ENCODE results near the gene ZNHIT2. TPM values are rescaled to one million over a fixed set of nuclear protein-coding genes. Genes with fewer than 3 reads are reported as not detected.

ZNHIT2 gene
- polyA plus RNA-seq, 1 donor (not counting 4 experiments of a cell fraction or from before 2014, with no cell fraction given): 2.6 TPM

DNA sequence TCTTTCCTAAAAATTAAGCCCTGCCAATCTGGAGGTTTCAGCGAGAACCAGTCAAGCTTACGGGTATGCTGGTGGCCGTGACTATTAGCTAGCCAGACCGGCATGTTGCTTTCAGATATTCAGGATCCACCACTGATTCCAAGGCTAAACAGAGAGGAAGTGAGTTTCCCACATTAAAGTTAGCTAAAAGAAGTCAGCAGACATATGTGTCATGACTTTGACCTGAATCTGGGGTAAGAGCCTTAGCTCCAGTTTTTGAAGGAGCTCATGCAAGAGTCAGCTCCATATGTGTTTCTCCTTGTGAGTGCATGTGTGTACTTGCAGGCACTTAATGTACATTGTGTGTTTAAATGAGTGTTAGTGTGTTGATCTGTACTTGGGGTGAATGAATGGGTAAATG is 32.1 kb downstream of the ZNHIT2 start:
- H3K9me1 ChIP-seq (ENCODE audit: control insufficient read depth, extremely low read depth, insufficient read depth, low read length): no peaks in the 10 kb centered on the region
- FAIRE-seq: no peak
- TF ChIP-seq, protein P1, sequence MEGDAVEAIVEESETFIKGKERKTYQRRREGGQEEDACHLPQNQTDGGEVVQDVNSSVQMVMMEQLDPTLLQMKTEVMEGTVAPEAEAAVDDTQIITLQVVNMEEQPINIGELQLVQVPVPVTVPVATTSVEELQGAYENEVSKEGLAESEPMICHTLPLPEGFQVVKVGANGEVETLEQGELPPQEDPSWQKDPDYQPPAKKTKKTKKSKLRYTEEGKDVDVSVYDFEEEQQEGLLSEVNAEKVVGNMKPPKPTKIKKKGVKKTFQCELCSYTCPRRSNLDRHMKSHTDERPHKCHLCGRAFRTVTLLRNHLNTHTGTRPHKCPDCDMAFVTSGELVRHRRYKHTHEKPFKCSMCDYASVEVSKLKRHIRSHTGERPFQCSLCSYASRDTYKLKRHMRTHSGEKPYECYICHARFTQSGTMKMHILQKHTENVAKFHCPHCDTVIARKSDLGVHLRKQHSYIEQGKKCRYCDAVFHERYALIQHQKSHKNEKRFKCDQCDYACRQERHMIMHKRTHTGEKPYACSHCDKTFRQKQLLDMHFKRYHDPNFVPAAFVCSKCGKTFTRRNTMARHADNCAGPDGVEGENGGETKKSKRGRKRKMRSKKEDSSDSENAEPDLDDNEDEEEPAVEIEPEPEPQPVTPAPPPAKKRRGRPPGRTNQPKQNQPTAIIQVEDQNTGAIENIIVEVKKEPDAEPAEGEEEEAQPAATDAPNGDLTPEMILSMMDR (optimal IDR thresholded peaks at IDR 0.05 in 1 of 3, IDR thresholded peaks at IDR 0.05 in 1 of 3, conservative IDR thresholded peaks at IDR 0.05 in 1 of 3; ENCODE audit: extremely low read depth in 1 of 3, insufficient read depth in 2 of 3, low read length in 3 of 3): no peak
- no peak for TF ChIP-seq EZH2 (IDR thresholded peaks at IDR 0.05; ENCODE audit: low read length)

DNA sequence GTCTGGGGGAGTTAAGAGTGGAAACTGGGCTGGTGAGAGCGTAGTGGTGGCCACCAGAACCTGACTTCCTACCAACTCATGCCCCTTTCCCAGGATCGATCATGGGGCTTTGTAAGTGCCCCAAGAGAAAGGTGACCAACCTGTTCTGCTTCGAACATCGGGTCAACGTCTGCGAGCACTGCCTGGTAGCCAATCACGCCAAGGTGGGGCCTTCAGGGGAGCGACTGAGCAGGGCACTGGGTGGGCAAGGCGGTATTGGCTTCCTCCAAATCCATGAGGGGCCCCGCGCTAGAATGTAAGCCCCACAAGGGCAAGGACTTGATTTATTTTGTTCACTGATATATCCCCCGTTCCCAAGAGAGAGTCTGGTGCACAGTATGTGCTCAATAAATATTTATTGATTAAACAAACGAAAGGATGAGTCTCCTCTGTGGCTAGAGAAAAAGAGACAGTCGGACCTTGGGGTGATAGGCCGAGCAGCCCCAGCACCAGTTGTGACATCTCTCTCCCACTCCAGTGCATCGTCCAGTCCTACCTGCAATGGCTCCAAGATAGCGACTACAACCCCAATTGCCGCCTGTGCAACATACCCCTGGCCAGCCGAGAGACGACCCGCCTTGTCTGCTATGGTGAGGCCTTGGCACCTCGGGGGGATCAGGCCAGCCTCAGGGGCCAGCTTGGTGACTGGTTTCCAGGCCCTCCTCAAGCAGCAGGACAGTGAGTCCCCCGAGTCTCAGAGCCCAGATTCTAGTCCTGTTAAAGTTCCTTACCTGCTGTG is 32.7 kb downstream of the ZNHIT2 start:
- H3K4me1 ChIP-seq (ENCODE audit: control insufficient read depth, extremely low read depth, insufficient read depth, low read length): peaks cover 29% of the 10 kb centered on the region
- H3K4me3 ChIP-seq (ENCODE audit: control insufficient read depth in 2 of 3, extremely low read depth in 1 of 3, insufficient read depth in 2 of 3, low read depth in 1 of 3, low read length in 3 of 3): peak overlapping the region; percentile 72 to 98 (median 82)
- no peaks in the 10 kb centered on the region for H3K27me3 ChIP-seq (ENCODE audit: control insufficient read depth, extremely low read depth, insufficient read depth, low read length)
- H3K4me2 ChIP-seq (ENCODE audit: control insufficient read depth, extremely low read depth, insufficient read depth, low read depth, low read length): peak overlapping the region; percentile 69
- no peaks in the 10 kb centered on the region for H3K9me1 ChIP-seq (ENCODE audit: control insufficient read depth, extremely low read depth, insufficient read depth, low read length)
- dilution Hi-C loops (cut with MboI; ENCODE audit: extremely low pct_ligation_motif_present, low sequenced_read_pairs): no loop called here
- H3K36me3 ChIP-seq (ENCODE audit: control insufficient read depth in 2 of 2, extremely low read depth in 1 of 2, insufficient read depth in 2 of 2, low read length in 2 of 2): peaks cover 19 to 37% of the 10 kb centered on the region in 2 experiments
- H4K20me1 ChIP-seq (ENCODE audit: control insufficient read depth, extremely low read depth, insufficient read depth, low read length): no peaks in the 10 kb centered on the region
- H3K27ac ChIP-seq (ENCODE audit: control insufficient read depth, insufficient read depth, low read length): peak overlapping the region; percentile 84
- TF ChIP-seq EZH2 (IDR thresholded peaks at IDR 0.05; ENCODE audit: low read length): no peak
- TF ChIP-seq, protein P1 (optimal IDR thresholded peaks at IDR 0.05 in 1 of 3, IDR thresholded peaks at IDR 0.05 in 1 of 3, conservative IDR thresholded peaks at IDR 0.05 in 1 of 3; ENCODE audit: extremely low read depth in 1 of 3, insufficient read depth in 2 of 3, low read length in 3 of 3): no peak
- DNase-seq (ENCODE audit: low read depth, low spot score) (no peak), FAIRE-seq (no peak)
- H3K79me2 ChIP-seq (ENCODE audit: control insufficient read depth, insufficient read depth, low read length): peaks cover 44% of the 10 kb centered on the region
- peak overlapping the region; percentile 80 for H3K9ac ChIP-seq (ENCODE audit: control insufficient read depth, extremely low read depth, insufficient read depth, low read length)
- no peaks in the 10 kb centered on the region for H3K9me3 ChIP-seq (ENCODE audit: control insufficient read depth, low read depth, low read length)
- peak overlapping the region; percentile 1 for H2AFZ ChIP-seq (ENCODE audit: control insufficient read depth, low read length)

More for the DNA sequence above, 32.1 kb downstream of the ZNHIT2 start:
- Histone ChIP-seq H3K4me3 (ENCODE audit: control insufficient read depth in 2 of 3, extremely low read depth in 1 of 3, insufficient read depth in 2 of 3, low read depth in 1 of 3, low read length in 3 of 3) (no peak overlapping the region), H3K79me2 (ENCODE audit: control insufficient read depth, insufficient read depth, low read length) (peaks cover 41% of the 10 kb centered on the region), H3K27me3 (ENCODE audit: control insufficient read depth, extremely low read depth, insufficient read depth, low read length) (no peaks in the 10 kb centered on the region), H4K20me1 (ENCODE audit: control insufficient read depth, extremely low read depth, insufficient read depth, low read length) (no peaks in the 10 kb centered on the region), H3K4me2 (ENCODE audit: control insufficient read depth, extremely low read depth, insufficient read depth, low read depth, low read length) (peak overlapping the region; percentile 69), H3K27ac (ENCODE audit: control insufficient read depth, insufficient read depth, low read length) (no peak overlapping the region), H3K36me3 (ENCODE audit: control insufficient read depth in 2 of 2, extremely low read depth in 1 of 2, insufficient read depth in 2 of 2, low read length in 2 of 2) (peaks cover 19 to 32% of the 10 kb centered on the region in 2 experiments), H2AFZ (ENCODE audit: control insufficient read depth, low read length) (no peak overlapping the region), H3K9me3 (ENCODE audit: control insufficient read depth, low read depth, low read length) (no peaks in the 10 kb centered on the region), H3K9ac (ENCODE audit: control insufficient read depth, extremely low read depth, insufficient read depth, low read length) (no peak overlapping the region), H3K4me1 (ENCODE audit: control insufficient read depth, extremely low read depth, insufficient read depth, low read length) (peaks cover 26% of the 10 kb centered on the region)
- dilution Hi-C loops (cut with MboI; ENCODE audit: extremely low pct_ligation_motif_present, low sequenced_read_pairs): no loop called here
- DNase-seq (ENCODE audit: low read depth, low spot score): no peak
